Caco-2 (cell line): Measurements from ENCODE around the gene AKAP9. TPM values are rescaled to one million over a fixed set of nuclear protein-coding genes. Genes with fewer than 3 reads are reported as not detected.

Experiments used
- BruUV-seq: library from RNA; stranded (reverse); fragments of 400-500 nt; replicated peaks from 2 replicates; lab custom pipeline; 2021; lab: Mats Ljungman, UMichigan
- CTCF ChIA-PET: fragments of 300-600 bp; sonication (Branson Sonifier 250); formaldehyde crosslinking; loops from one replicate; lab custom pipeline; 2022; ENCODE audit warnings: antibody characterized with exemption; lab: Charles Lee
- POLR2A ChIA-PET: fragments of 300-600 bp; sonication (Branson Sonifier 250); formaldehyde crosslinking; loops from one replicate; lab custom pipeline; 2022; ENCODE audit warnings: antibody characterized with exemption; lab: Charles Lee
- DNase-seq, 2 experiments: peaks; one replicate each; pipeline versions ENCODE4 v3.0.0 to v3.0.0-alpha.2; 2020 to 2022
- H3K27me3 ChIP-seq: replicated peaks from 2 replicates; pipeline ENCODE4 v1.6.0; 2011; ENCODE audit warnings: low read length; ENCODE audit not compliant: control insufficient read depth, insufficient read depth
- H3K36me3 ChIP-seq: 2 replicates; pipeline ENCODE4 v1.5.1; 2011; ENCODE audit warnings: low read length; ENCODE audit not compliant: control insufficient read depth, insufficient read depth
- H3K4me1 ChIP-seq: fragments of 250-450 bp; sonication (Bioruptor Pico); 2 replicates; pipeline ENCODE4 v1.5.1; 2020; ENCODE audit warnings: mild to moderate bottlenecking
- H3K4me3 ChIP-seq: 2 replicates; pipeline ENCODE4 v1.5.1; 2011; ENCODE audit warnings: low read depth, mild to moderate bottlenecking, control low read depth, low read length
- H3K9me3 ChIP-seq: fragments of 250-450 bp; sonication (Bioruptor Pico); 2 replicates; pipeline ENCODE4 v1.5.1; 2020; ENCODE audit warnings: mild to moderate bottlenecking, moderate library complexity
- H3K27ac Mint-ChIP-seq: one replicate; pipeline ENCODE4 v1.8.0; 2022; ENCODE audit warnings: mixed read lengths; ENCODE audit not compliant: unreplicated experiment
- H3K27me3 Mint-ChIP-seq: one replicate; pipeline ENCODE4 v1.8.0; 2022; ENCODE audit warnings: mixed read lengths; ENCODE audit not compliant: insufficient read depth, unreplicated experiment
- H3K36me3 Mint-ChIP-seq: one replicate; pipeline ENCODE4 v1.8.0; 2022; ENCODE audit warnings: mild to moderate bottlenecking, mixed read lengths; ENCODE audit not compliant: insufficient read depth, unreplicated experiment
- H3K4me1 Mint-ChIP-seq: one replicate; pipeline ENCODE4 v1.8.0; 2022; ENCODE audit warnings: low read depth, mixed read lengths; ENCODE audit not compliant: unreplicated experiment
- H3K4me3 Mint-ChIP-seq: one replicate; pipeline ENCODE4 v1.8.0; 2022; ENCODE audit warnings: mild to moderate bottlenecking, moderate library complexity, mixed read lengths; ENCODE audit not compliant: unreplicated experiment
- H3K9me3 Mint-ChIP-seq: one replicate; pipeline ENCODE4 v1.8.0; 2022; ENCODE audit warnings: mixed read lengths; ENCODE audit not compliant: unreplicated experiment
- intact Hi-C: fragments of 100-400 bp; cut with micrococcal nuclease; formaldehyde crosslinking; loops from one replicate; pipeline ENCODE4 v1.10.0; 2022; ENCODE audit not compliant: unreplicated experiment
- total RNA-seq: library from RNA; stranded (reverse); gene quantifications from 2 replicates; pipeline ENCODE4 v1.2.3, GENCODE V29; 2022
- TF ChIP-seq, protein P1 (sequence below), 2 experiments: fragments of 200-600 bp in 1 of 2; IDR thresholded peaks; 1 replicate in 1 of 2; 2 replicates in 1 of 2; pipeline versions ENCODE4 v1.5.1 to v1.8.0; 2011 to 2022; ENCODE audit warnings: antibody characterized with exemption in 1 of 2, control low read depth in 1 of 2, inconsistent platforms in 1 of 2, low read depth in 1 of 2, low read length in 1 of 2, mild to moderate bottlenecking in 1 of 2, moderate library complexity in 1 of 2; ENCODE audit not compliant: insufficient read depth in 1 of 2, severe bottlenecking in 1 of 2, unreplicated experiment in 1 of 2

Gene AKAP9
- total RNA-seq, 1 experiment from 2014 or later: 79.4 TPM

DNA sequence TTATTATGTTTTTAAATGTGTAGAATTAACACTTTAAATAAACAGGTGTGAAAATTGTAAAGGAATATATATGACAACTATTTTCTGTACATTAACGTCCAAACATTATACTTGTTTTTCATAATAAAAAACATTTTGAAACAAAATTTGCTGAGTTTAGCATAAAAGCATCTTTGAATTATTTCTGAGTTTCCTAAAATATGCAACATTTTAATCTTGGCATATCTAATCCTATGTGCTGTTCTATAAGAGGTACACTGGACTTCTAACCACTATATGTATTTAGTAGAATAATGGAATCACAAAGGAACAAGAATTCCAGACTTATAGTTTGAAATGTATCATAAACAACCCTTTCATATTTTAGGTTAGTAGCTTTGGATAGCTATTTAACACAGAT is 16.6 kb downstream of the AKAP9 start:
- TF ChIP-seq, protein P1, sequence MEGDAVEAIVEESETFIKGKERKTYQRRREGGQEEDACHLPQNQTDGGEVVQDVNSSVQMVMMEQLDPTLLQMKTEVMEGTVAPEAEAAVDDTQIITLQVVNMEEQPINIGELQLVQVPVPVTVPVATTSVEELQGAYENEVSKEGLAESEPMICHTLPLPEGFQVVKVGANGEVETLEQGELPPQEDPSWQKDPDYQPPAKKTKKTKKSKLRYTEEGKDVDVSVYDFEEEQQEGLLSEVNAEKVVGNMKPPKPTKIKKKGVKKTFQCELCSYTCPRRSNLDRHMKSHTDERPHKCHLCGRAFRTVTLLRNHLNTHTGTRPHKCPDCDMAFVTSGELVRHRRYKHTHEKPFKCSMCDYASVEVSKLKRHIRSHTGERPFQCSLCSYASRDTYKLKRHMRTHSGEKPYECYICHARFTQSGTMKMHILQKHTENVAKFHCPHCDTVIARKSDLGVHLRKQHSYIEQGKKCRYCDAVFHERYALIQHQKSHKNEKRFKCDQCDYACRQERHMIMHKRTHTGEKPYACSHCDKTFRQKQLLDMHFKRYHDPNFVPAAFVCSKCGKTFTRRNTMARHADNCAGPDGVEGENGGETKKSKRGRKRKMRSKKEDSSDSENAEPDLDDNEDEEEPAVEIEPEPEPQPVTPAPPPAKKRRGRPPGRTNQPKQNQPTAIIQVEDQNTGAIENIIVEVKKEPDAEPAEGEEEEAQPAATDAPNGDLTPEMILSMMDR (IDR thresholded peaks at IDR 0.05; ENCODE audit: insufficient read depth in 1 of 2, low read depth in 1 of 2, low read length in 1 of 2, severe bottlenecking in 1 of 2, unreplicated experiment in 1 of 2): no peak
- no peaks in the 10 kb centered on the region for H3K9me3 Mint-ChIP-seq
- no peak overlapping the region for H3K4me3 ChIP-seq
- peaks cover under 1% of the 10 kb centered on the region for H3K36me3 Mint-ChIP-seq
- H3K9me3 ChIP-seq: no peaks in the 10 kb centered on the region
- H3K4me3 Mint-ChIP-seq: no peak overlapping the region
- CTCF ChIA-PET: no interaction called here
- no peaks in the 10 kb centered on the region for H3K27me3 ChIP-seq
- no peaks in the 10 kb centered on the region for H3K36me3 ChIP-seq
- no peak for DNase-seq
- no TSS peak for BruUV-seq
- H3K4me1 Mint-ChIP-seq: peaks cover 11% of the 10 kb centered on the region
- no peaks in the 10 kb centered on the region for H3K27me3 Mint-ChIP-seq
- intact Hi-C loops: no loop called here
- H3K4me1 ChIP-seq: peaks cover 5% of the 10 kb centered on the region; the same call in 1 of the 2 replicates
- no peak overlapping the region for H3K27ac Mint-ChIP-seq
- POLR2A ChIA-PET: no interaction called here

DNA sequence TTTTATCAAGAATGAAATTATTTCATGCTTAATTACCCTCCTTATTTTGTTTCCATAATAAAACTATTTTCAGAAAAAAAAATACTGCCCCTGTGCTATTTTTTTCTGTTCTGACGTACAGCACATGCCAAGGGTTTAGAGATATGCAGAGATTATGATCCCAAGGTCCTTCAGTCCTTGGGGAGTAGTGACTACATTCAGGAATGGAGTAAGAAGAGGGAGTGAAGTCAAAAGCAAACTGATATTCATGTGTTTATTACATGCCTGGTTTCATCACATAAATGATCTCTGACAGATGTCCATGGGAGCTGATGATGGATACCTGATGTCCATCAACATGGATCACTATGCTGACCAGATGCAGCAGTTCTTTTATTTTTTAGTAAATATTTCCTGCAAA is 17.2 kb downstream of the AKAP9 start:
- DNase-seq: no peak
- intact Hi-C loops: no loop called here
- BruUV-seq: no TSS peak
- Mint-ChIP-seq H3K27ac (no peak overlapping the region), H3K36me3 (no peaks in the 10 kb centered on the region), H3K4me3 (no peak overlapping the region), H3K27me3 (no peaks in the 10 kb centered on the region), H3K9me3 (no peaks in the 10 kb centered on the region), H3K4me1 (peaks cover 5% of the 10 kb centered on the region)
- POLR2A ChIA-PET: no interaction called here
- H3K36me3 ChIP-seq: no peaks in the 10 kb centered on the region
- no peaks in the 10 kb centered on the region for H3K9me3 ChIP-seq
- TF ChIP-seq, protein P1 (IDR thresholded peaks at IDR 0.05; ENCODE audit: insufficient read depth in 1 of 2, low read depth in 1 of 2, low read length in 1 of 2, severe bottlenecking in 1 of 2, unreplicated experiment in 1 of 2): no peak
- H3K4me3 ChIP-seq: no peak overlapping the region
- H3K4me1 ChIP-seq: peaks cover 3% of the 10 kb centered on the region; the same call in 1 of the 2 replicates
- CTCF ChIA-PET: no interaction called here
- H3K27me3 ChIP-seq: no peaks in the 10 kb centered on the region

DNA sequence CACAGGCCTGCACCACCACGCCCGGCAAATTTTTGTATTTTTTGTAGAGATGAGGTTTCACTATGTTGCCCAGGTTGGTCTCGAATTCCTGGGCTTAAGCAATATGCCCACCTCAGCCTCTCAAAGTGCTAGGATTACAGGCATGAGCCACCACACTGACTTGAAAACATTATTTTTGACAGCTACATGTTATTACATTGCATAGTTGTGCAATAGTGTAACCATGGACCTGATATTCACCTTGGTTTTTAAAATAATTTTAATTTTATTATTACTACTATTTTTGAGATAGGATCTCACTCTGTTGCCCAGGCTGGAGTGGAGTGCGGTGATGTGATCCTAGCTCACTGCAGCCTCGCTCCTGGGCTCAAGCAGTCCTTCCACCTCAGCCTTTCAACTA is 18.4 kb downstream of the AKAP9 start:
- intact Hi-C loops: no loop called here
- TF ChIP-seq, protein P1 (IDR thresholded peaks at IDR 0.05; ENCODE audit: insufficient read depth in 1 of 2, low read depth in 1 of 2, low read length in 1 of 2, severe bottlenecking in 1 of 2, unreplicated experiment in 1 of 2): no peak
- DNase-seq: no peak
- no peak overlapping the region for H3K4me3 ChIP-seq
- CTCF ChIA-PET: no interaction called here
- Mint-ChIP-seq H3K27me3 (no peaks in the 10 kb centered on the region), H3K9me3 (no peaks in the 10 kb centered on the region), H3K36me3 (no peaks in the 10 kb centered on the region), H3K4me1 (no peaks in the 10 kb centered on the region), H3K27ac (no peak overlapping the region), H3K4me3 (no peak overlapping the region)
- POLR2A ChIA-PET: no interaction called here
- no peaks in the 10 kb centered on the region for H3K27me3 ChIP-seq
- no peaks in the 10 kb centered on the region for H3K36me3 ChIP-seq
- no TSS peak for BruUV-seq
- no peaks in the 10 kb centered on the region for H3K9me3 ChIP-seq
- no peaks in the 10 kb centered on the region; the same call in 1 of the 2 replicates for H3K4me1 ChIP-seq
